Stimulated activated naive B cell treated with anti-CD40 and anti-IgM and Interleukin-4, amounts not matched to agents 10 μg/mL and 1 μg/mL and 100 μg/mL, for 72 hours (primary cell): ENCODE data around the gene PRPF18.

ENCODE experiments used
- ATAC-seq, 2 donors: fragments of 150-1000 bp; cut with Tn5 transposase; replicated peaks; 2 replicates each; pipeline ENCODE4 v1.10.0; 2021; ENCODE audit warnings: moderate library complexity in 1 of 2
- DNase-seq: peaks from one replicate; pipeline ENCODE4 v3.0.0; 2021
- H3K27ac Mint-ChIP-seq: one replicate; pipeline ENCODE4 v1.8.0; 2022; ENCODE audit warnings: mild to moderate bottlenecking, mixed read lengths
- H3K27me3 Mint-ChIP-seq, 2 donors: one replicate each; pipeline ENCODE4 v1.8.0; 2022; ENCODE audit warnings: mixed read lengths in 2 of 2
- H3K36me3 Mint-ChIP-seq, 2 donors: one replicate each; pipeline ENCODE4 v1.8.0; 2022; ENCODE audit warnings: mixed read lengths in 2 of 2, mild to moderate bottlenecking in 1 of 2
- H3K4me1 Mint-ChIP-seq, 2 donors: one replicate each; pipeline ENCODE4 v1.8.0; 2022; ENCODE audit warnings: mixed read lengths in 2 of 2, mild to moderate bottlenecking in 1 of 2
- H3K4me3 Mint-ChIP-seq, 2 donors: one replicate each; pipeline ENCODE4 v1.8.0; 2022; ENCODE audit warnings: mild to moderate bottlenecking in 2 of 2, mixed read lengths in 2 of 2, moderate library complexity in 1 of 2
- H3K9me3 Mint-ChIP-seq, 2 donors: one replicate each; pipeline ENCODE4 v1.8.0; 2022; ENCODE audit warnings: mixed read lengths in 2 of 2, mild to moderate bottlenecking in 1 of 2

The PRPF18 gene

DNA sequence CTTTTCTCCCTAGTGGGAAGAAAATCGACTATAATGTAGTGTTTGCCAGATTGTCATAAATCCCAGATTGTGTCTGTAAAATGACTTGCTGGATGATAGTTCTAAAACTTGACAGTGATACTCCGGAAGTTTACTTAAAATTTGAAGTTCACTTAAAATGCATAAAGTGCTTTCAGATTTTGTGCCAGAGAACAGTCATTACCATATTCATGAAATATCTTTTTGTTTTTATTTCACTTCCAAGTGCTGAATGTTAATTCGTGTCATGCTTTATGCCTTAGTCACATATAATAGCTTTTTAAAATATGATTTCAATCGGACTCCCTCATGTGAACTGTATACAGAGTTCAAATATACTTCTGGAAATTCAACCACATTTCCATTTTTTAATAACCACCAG, 30.4 kb downstream of the PRPF18 start:
- no peak for ATAC-seq
- Mint-ChIP-seq H3K36me3 (peaks cover 29 to 41% of the 10 kb centered on the region in 2 donors), H3K4me3 (no peak overlapping the region), H3K27me3 (no peaks in the 10 kb centered on the region), H3K9me3 (no peaks in the 10 kb centered on the region), H3K4me1 (no peaks in the 10 kb centered on the region), H3K27ac (no peak overlapping the region)
- DNase-seq: no peak

DNA sequence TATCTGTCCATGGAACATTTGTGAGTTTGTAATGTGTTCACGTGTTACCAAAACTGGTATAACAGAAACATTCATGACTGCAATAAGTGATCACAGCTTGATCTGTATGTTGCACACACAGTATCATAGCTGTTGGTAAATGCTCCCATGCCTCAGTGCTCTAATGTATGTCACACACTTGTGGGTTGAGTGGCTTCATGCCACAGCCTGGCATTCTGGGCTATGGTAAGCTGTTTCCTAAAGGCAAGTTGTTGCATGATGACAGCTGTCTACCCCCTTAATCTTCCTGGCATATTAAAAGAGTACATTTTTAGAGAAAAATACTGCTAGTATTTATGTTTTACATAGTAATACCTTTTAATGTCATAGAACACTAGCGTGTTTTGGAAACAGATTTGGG, 35.2 kb downstream of the PRPF18 start:
- Mint-ChIP-seq H3K4me1 (peaks cover 0 to 3% of the 10 kb centered on the region in 2 donors), H3K27ac (no peak overlapping the region), H3K36me3 (peaks cover 12 to 22% of the 10 kb centered on the region in 2 donors), H3K4me3 (no peak overlapping the region), H3K27me3 (no peaks in the 10 kb centered on the region), H3K9me3 (no peaks in the 10 kb centered on the region)
- ATAC-seq: no peak
- DNase-seq: no peak

- Mint-ChIP-seq H3K4me1 (peaks cover 0 to 4% of the 10 kb centered on the region in 2 donors), H3K27ac (peak overlapping the region; percentile 57), H3K4me3 (no peak overlapping the region), H3K9me3 (no peaks in the 10 kb centered on the region), H3K36me3 (peaks cover 5 to 17% of the 10 kb centered on the region in 2 donors), H3K27me3 (no peaks in the 10 kb centered on the region)
- DNase-seq (no peak), ATAC-seq (no peak)
Measured at GRCh38 chr10:13624630-13625029, 37.9 kb downstream of the PRPF18 start.

DNA sequence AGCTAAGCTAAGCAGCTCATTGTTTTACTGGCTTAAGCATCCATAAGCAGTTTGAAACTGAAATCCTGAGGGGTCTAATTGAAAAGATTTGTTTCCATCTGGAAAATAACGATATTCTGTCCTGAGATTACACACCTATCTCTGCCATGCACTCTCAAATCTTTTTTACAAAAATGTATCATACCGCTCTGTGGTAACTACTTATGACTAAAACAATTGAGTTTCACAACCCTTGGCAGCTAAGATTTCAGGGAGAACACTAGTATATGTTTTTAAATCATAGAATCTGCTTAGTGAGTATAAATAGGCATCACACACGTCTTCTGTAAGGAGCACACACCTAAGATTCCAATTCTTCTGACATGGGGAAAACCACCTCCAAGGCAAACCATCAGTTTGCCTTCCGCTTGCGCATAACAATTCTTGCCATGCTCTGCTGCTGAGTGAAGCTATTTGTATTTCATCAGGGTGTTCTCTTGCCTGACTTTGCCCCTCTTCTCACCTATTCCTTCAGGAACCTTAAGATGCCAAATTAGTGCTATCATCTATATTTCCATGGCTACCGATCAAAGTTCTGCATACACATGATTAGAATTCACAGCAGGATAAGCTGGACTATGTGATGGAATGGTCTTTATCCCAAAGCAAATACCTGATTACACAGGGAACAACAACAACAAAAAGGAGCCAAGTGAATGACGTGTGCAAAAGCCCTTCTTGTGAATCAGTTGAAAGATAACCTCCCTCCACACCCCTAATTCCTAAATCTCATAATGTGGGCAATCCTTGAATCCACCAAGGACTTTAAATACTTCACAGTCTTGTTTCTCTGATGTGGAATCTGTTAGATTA, 40.9 kb downstream of the PRPF18 start:
- ATAC-seq (no peak), DNase-seq (no peak)
- H3K4me1 Mint-ChIP-seq: peaks cover 8 to 16% of the 10 kb centered on the region in 2 donors
- H3K27me3 Mint-ChIP-seq: no peaks in the 10 kb centered on the region
- no peak overlapping the region for H3K4me3 Mint-ChIP-seq
- no peaks in the 10 kb centered on the region for H3K9me3 Mint-ChIP-seq
- H3K36me3 Mint-ChIP-seq: peaks cover 21 to 43% of the 10 kb centered on the region in 2 donors
- no peak overlapping the region for H3K27ac Mint-ChIP-seq

DNA sequence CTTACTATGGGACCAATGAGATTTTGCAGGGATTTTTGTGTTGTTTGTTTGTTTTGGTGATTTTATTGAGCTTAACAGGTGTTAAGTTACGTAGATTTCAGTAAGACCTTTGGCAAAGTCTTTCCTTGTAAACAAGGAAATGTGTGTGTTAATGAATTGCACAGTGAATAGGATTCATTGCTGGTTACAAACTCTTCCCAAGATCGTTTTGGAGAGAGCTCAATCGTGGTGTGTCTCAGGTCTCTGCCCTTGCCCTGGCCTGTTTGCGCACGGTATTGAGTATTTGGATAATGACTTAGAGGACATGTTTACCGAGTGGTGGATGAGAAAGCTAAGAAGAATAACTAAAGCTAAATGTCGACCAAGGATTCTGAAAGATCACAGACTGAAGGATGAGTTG, 41.9 kb downstream of the PRPF18 start:
- Mint-ChIP-seq H3K9me3 (no peaks in the 10 kb centered on the region), H3K36me3 (peaks cover 21 to 52% of the 10 kb centered on the region in 2 donors), H3K4me1 (peaks cover 11 to 20% of the 10 kb centered on the region in 2 donors), H3K4me3 (no peak overlapping the region), H3K27ac (peak overlapping the region; percentile 14), H3K27me3 (no peaks in the 10 kb centered on the region)
- DNase-seq (no peak), ATAC-seq (no peak)

DNA sequence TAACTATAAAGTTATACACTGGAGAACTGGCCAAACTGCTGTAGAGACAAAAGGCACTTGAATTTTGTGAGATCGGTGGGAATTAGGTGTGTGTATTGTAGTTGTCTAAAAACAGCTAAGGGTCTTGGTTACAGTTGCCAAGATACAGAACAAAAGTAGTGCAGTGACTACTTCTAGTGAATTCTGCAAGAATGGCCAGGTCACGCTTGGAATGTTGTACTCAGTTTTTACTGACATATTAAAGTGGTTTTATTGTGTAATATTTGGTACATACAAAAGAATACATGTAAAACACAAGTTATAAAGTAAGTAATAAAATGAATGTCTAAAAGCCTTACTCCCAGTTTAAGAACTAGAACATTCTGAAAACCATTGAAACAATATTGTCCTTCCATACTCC, 42.4 kb downstream of the PRPF18 start:
- H3K27ac Mint-ChIP-seq: no peak overlapping the region
- ATAC-seq (no peak), DNase-seq (no peak)
- H3K36me3 Mint-ChIP-seq: peaks cover 19 to 54% of the 10 kb centered on the region in 2 donors
- H3K27me3 Mint-ChIP-seq: no peaks in the 10 kb centered on the region
- H3K4me1 Mint-ChIP-seq: peaks cover 11 to 20% of the 10 kb centered on the region in 2 donors
- no peaks in the 10 kb centered on the region for H3K9me3 Mint-ChIP-seq
- H3K4me3 Mint-ChIP-seq: no peak overlapping the region

- no peaks in the 10 kb centered on the region for H3K27me3 Mint-ChIP-seq
- ATAC-seq (no peak), DNase-seq (no peak)
- H3K36me3 Mint-ChIP-seq: peaks cover 27 to 54% of the 10 kb centered on the region in 2 donors
- peaks cover 8 to 20% of the 10 kb centered on the region in 2 donors for H3K4me1 Mint-ChIP-seq
- no peak overlapping the region for H3K4me3 Mint-ChIP-seq
- no peaks in the 10 kb centered on the region for H3K9me3 Mint-ChIP-seq
- no peak overlapping the region for H3K27ac Mint-ChIP-seq
Measured at GRCh38 chr10:13630231-13630630, 43.5 kb downstream of the PRPF18 start.

GRCh38 chr10:13631594-13631993, 44.8 kb downstream of the PRPF18 start:
- no peak for ATAC-seq
- H3K36me3 Mint-ChIP-seq: peaks cover 28 to 63% of the 10 kb centered on the region in 2 donors
- no peaks in the 10 kb centered on the region for H3K9me3 Mint-ChIP-seq
- no peak overlapping the region for H3K4me3 Mint-ChIP-seq
- H3K4me1 Mint-ChIP-seq: peaks cover 8 to 20% of the 10 kb centered on the region in 2 donors
- H3K27ac Mint-ChIP-seq: peak overlapping the region; percentile 20
- DNase-seq: no peak
- H3K27me3 Mint-ChIP-seq: no peaks in the 10 kb centered on the region

GRCh38 chr10:13632440-13632839, 45.7 kb downstream of the PRPF18 start:
- ATAC-seq: peak; percentile 51 to 58
- Mint-ChIP-seq H3K4me1 (peaks cover 8 to 20% of the 10 kb centered on the region in 2 donors), H3K27me3 (no peaks in the 10 kb centered on the region), H3K9me3 (no peaks in the 10 kb centered on the region), H3K4me3 (no peak overlapping the region), H3K36me3 (peaks cover 28 to 70% of the 10 kb centered on the region in 2 donors), H3K27ac (no peak overlapping the region)
- no peak for DNase-seq

DNA sequence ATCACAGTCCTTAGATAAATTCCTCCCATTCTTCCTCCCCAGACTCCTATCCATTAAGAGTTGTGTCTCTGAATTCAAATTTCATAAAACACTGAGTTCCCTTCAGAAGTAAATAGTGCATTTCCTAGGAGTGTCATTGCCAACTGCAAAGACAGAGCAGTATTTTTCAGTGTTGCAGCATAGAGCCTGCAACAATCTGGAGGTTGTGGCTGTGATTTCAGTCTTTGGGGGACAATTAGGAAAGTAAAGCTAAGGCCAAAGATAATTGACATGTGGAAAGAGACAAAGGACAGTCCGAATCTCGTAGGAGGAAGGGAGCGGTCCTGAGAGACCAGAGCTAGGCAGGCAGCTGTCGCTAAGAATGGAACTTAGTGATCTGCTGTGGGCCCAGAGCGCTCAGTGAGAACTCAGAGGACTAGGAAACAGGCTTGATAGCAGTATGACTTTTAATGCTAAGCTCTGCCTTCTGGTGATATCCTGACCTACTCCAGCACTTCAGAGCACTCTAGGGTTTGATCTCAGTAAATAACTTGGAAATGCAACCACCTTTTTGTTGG, 46.2 kb downstream of the PRPF18 start:
- no peaks in the 10 kb centered on the region for H3K27me3 Mint-ChIP-seq
- H3K9me3 Mint-ChIP-seq: no peaks in the 10 kb centered on the region
- no peak overlapping the region for H3K27ac Mint-ChIP-seq
- no peak for ATAC-seq
- H3K4me3 Mint-ChIP-seq: no peak overlapping the region
- peaks cover 31 to 75% of the 10 kb centered on the region in 2 donors for H3K36me3 Mint-ChIP-seq
- peaks cover 8 to 20% of the 10 kb centered on the region in 2 donors for H3K4me1 Mint-ChIP-seq
- DNase-seq: no peak

DNA sequence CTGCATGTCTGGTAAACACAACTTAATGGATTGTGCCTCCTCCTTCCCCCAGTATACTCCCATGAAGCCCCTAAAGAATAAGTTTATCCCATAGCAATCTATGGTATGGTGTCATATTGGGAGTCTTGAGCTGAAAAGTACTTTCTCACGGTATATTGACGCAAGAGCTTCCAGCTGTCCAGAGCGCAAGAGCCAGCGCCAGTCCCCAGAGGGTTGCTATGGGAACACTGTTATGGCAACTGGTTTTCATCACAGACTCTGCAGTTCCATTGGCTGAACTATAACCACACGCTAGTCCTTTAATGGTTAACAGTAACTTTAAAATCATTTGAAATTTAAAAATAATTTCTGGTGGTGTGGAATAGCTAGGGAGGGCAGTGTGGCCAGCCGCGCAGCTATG, 46.9 kb downstream of the PRPF18 start:
- DNase-seq: no peak
- no peaks in the 10 kb centered on the region for H3K9me3 Mint-ChIP-seq
- H3K27ac Mint-ChIP-seq: no peak overlapping the region
- H3K36me3 Mint-ChIP-seq: peaks cover 34 to 79% of the 10 kb centered on the region in 2 donors
- H3K4me1 Mint-ChIP-seq: peaks cover 7 to 20% of the 10 kb centered on the region in 2 donors
- no peak for ATAC-seq
- no peak overlapping the region for H3K4me3 Mint-ChIP-seq
- no peaks in the 10 kb centered on the region for H3K27me3 Mint-ChIP-seq

DNA sequence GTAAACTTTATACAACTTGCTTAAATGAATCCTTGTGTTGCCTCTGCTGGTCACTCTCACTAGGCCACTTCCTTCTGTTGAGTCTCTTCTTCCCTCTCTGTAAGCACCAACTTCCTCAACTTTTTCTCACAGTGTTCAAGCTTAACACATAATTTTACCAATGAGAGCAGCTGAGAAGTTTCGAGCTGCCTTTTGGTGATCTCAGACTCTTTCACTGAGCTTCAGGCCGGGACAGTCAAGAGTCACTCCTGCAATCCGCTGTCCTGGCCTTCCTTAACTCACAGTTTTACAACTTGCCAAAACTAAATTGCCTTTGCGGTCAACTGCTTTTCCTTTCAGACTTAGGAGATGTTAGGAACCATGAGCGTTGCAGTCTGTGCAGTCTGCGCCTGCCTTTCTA, 47.4 kb downstream of the PRPF18 start:
- Mint-ChIP-seq H3K4me1 (peaks cover 6 to 20% of the 10 kb centered on the region in 2 donors), H3K27me3 (no peaks in the 10 kb centered on the region), H3K4me3 (no peak overlapping the region), H3K36me3 (peaks cover 35 to 80% of the 10 kb centered on the region in 2 donors), H3K27ac (no peak overlapping the region), H3K9me3 (no peaks in the 10 kb centered on the region)
- DNase-seq: no peak
- no peak for ATAC-seq

- Mint-ChIP-seq H3K36me3 (peaks cover 44 to 84% of the 10 kb centered on the region in 2 donors), H3K4me1 (peaks cover 6 to 13% of the 10 kb centered on the region in 2 donors)
Measured at GRCh38 chr10:13636776-13637175, 50.0 kb downstream of the PRPF18 start.

DNA sequence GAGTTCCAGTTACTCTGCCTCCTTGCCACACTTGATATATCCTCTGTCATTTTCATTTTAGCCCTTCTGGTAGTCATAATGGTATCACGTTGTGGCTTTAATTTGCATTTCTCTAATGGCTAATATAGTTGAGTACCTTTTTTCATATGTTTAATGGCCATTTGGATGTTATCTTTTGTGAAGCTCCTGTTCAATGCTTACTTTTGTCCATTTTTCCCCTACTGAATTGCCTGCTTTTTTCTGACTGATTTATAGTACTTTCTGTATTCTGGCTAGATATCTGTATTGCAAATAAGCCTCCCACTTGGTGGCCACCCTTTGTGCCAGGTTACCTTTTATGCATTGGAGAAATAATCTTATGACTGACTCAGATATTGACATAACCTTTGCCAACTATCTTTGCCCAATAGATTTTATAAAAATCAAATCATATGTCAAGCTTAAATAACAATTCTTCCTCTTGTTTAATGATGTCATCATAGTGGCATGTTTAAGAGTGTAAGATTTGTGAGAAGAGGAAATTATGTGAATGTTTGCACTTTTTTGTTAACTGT, 50.6 kb downstream of the PRPF18 start:
- no peak overlapping the region for H3K27ac Mint-ChIP-seq
- H3K27me3 Mint-ChIP-seq: no peaks in the 10 kb centered on the region
- no peak for ATAC-seq
- DNase-seq: no peak
- no peak overlapping the region for H3K4me3 Mint-ChIP-seq
- peaks cover 18 to 19% of the 10 kb centered on the region in 2 donors for H3K9me3 Mint-ChIP-seq
- peaks cover 47 to 84% of the 10 kb centered on the region in 2 donors for H3K36me3 Mint-ChIP-seq
- H3K4me1 Mint-ChIP-seq: peaks cover 4 to 7% of the 10 kb centered on the region in 2 donors

More at GRCh38 chr10:13636776-13637175, 50.0 kb downstream of the PRPF18 start:
- Mint-ChIP-seq H3K4me3 (no peak overlapping the region), H3K27ac (no peak overlapping the region), H3K9me3 (peaks cover 13 to 14% of the 10 kb centered on the region in 2 donors), H3K27me3 (no peaks in the 10 kb centered on the region)
- no peak for DNase-seq
- ATAC-seq: no peak
